ENCODE measurements around the gene RHEBL1. TPM values are rescaled to one million over a fixed set of nuclear protein-coding genes. Genes with fewer than 3 reads are reported as not detected.

RHEBL1 gene
- total RNA-seq, 1 donor from 2014 or later = 1.1 TPM

- Histone ChIP-seq H3K4me3 (no peak overlapping the region), H3K27me3 (no peaks in the 10 kb centered on the region), H3K36me3 (peaks cover 49% of the 10 kb centered on the region), H3K4me1 (peaks cover 38% of the 10 kb centered on the region), H3K27ac (no peak overlapping the region), H3K9me3 (no peaks in the 10 kb centered on the region)
- intact Hi-C loops (cut with DNase I) = no loop called here
- no peak for TF ChIP-seq CTCF (IDR thresholded peaks at IDR 0.05)
- DNase-seq = no peak
- ATAC-seq = no peak
Observed at GRCh38 chr12:49055092-49055491, 14.7 kb downstream of the RHEBL1 start.

- intact Hi-C loops (cut with DNase I) = no loop called here
- DNase-seq (no peak), ATAC-seq (no peak)
- peaks cover 38% of the 10 kb centered on the region for H3K4me1 ChIP-seq
- no peaks in the 10 kb centered on the region for H3K27me3 ChIP-seq
- H3K9me3 ChIP-seq = no peaks in the 10 kb centered on the region
- no peak overlapping the region for H3K4me3 ChIP-seq
- H3K27ac ChIP-seq = no peak overlapping the region
- no peak for TF ChIP-seq CTCF (IDR thresholded peaks at IDR 0.05)
- peaks cover 54% of the 10 kb centered on the region for H3K36me3 ChIP-seq
Observed at GRCh38 chr12:49054524-49054923, 15.3 kb downstream of the RHEBL1 start.

- no peaks in the 10 kb centered on the region for H3K27me3 ChIP-seq
- no peak for TF ChIP-seq CTCF (IDR thresholded peaks at IDR 0.05)
- H3K27ac ChIP-seq = no peak overlapping the region
- H3K4me1 ChIP-seq = peaks cover 38% of the 10 kb centered on the region
- DNase-seq (no peak), ATAC-seq (no peak)
- H3K4me3 ChIP-seq = no peak overlapping the region
- H3K36me3 ChIP-seq = peaks cover 58% of the 10 kb centered on the region
- no peaks in the 10 kb centered on the region for H3K9me3 ChIP-seq
- intact Hi-C loops (cut with DNase I) = no loop called here
Observed at GRCh38 chr12:49054096-49054495, 15.7 kb downstream of the RHEBL1 start.

GRCh38 chr12:49052451-49053208 lies 17.1 kb downstream of the RHEBL1 start:
- peaks cover 73% of the 10 kb centered on the region for H3K36me3 ChIP-seq
- no peak overlapping the region for H3K27ac ChIP-seq
- H3K9me3 ChIP-seq = no peaks in the 10 kb centered on the region
- H3K27me3 ChIP-seq = no peaks in the 10 kb centered on the region
- intact Hi-C loops (cut with DNase I) = no loop called here
- DNase-seq = no peak
- no peak overlapping the region for H3K4me3 ChIP-seq
- no peak for ATAC-seq
- TF ChIP-seq CTCF (IDR thresholded peaks at IDR 0.05) = no peak
- H3K4me1 ChIP-seq = peaks cover 27% of the 10 kb centered on the region

GRCh38 chr12:49051777-49052438 lies 17.9 kb downstream of the RHEBL1 start:
- no peaks in the 10 kb centered on the region for H3K27me3 ChIP-seq
- intact Hi-C loops (cut with DNase I) = no loop called here
- peaks cover 80% of the 10 kb centered on the region for H3K36me3 ChIP-seq
- ATAC-seq (no peak), DNase-seq (no peak)
- H3K4me1 ChIP-seq = peaks cover 20% of the 10 kb centered on the region
- no peak overlapping the region for H3K27ac ChIP-seq
- no peak overlapping the region for H3K4me3 ChIP-seq
- no peaks in the 10 kb centered on the region for H3K9me3 ChIP-seq
- no peak for TF ChIP-seq CTCF (IDR thresholded peaks at IDR 0.05)
